SJCRH30 (cell line): ENCODE measurements around the gene MGLL. TPM values are rescaled to one million over a fixed set of nuclear protein-coding genes. Genes with fewer than 3 reads are reported as not detected.
A peak's percentile ranks its signal among the peaks of the same experiment; 100 is the strongest.

Experiments used
- DNase-seq, 2 experiments: peaks; one replicate each; pipeline ENCODE4 v3.0.0-alpha.2; 2015 to 2020
- H3K27ac ChIP-seq: fragments of 250-450 bp; sonication (Bioruptor Pico); 2 replicates; pipeline ENCODE4 v1.5.1; 2020; ENCODE audit warnings: mild to moderate bottlenecking, moderate library complexity
- H3K27me3 ChIP-seq: fragments of 250-450 bp; sonication (Bioruptor Pico); 2 replicates; pipeline ENCODE4 v1.5.1; 2020; ENCODE audit warnings: mild to moderate bottlenecking, moderate library complexity
- H3K36me3 ChIP-seq: fragments of 250-450 bp; sonication (Bioruptor Pico); 2 replicates; pipeline ENCODE4 v1.5.1; 2020; ENCODE audit warnings: mild to moderate bottlenecking, moderate library complexity
- H3K4me1 ChIP-seq: fragments of 250-450 bp; sonication (Bioruptor Pico); 2 replicates; pipeline ENCODE4 v1.5.1; 2020; ENCODE audit warnings: mild to moderate bottlenecking, moderate library complexity
- H3K4me3 ChIP-seq: fragments of 250-450 bp; sonication (Bioruptor Pico); 2 replicates; pipeline ENCODE4 v1.5.1; 2020; ENCODE audit warnings: mild to moderate bottlenecking, moderate library complexity
- H3K9me3 ChIP-seq: fragments of 250-450 bp; sonication (Bioruptor Pico); replicated peaks from 2 replicates; pipeline ENCODE4 v1.5.1; 2020; ENCODE audit warnings: mild to moderate bottlenecking, moderate library complexity
- total RNA-seq: library from RNA; depleted of rRNA; stranded (reverse); fragments of >200 nt; shearing (Covaris generic); gene quantifications from 2 replicates; pipeline ENCODE4 v1.2.3, GENCODE V29; 2014

The MGLL gene
- total RNA-seq, 1 experiment from 2014 or later = 41.7 TPM

GRCh38 chr3:127679534-127680145 lies 142.7 kb downstream of the MGLL start:
- Histone ChIP-seq H3K27me3 (no peaks in the 10 kb centered on the region), H3K36me3 (no peaks in the 10 kb centered on the region), H3K27ac (no peak overlapping the region), H3K4me3 (no peak overlapping the region), H3K4me1 (peaks cover 20% of the 10 kb centered on the region), H3K9me3 (no peaks in the 10 kb centered on the region)
- DNase-seq = no peak

DNA sequence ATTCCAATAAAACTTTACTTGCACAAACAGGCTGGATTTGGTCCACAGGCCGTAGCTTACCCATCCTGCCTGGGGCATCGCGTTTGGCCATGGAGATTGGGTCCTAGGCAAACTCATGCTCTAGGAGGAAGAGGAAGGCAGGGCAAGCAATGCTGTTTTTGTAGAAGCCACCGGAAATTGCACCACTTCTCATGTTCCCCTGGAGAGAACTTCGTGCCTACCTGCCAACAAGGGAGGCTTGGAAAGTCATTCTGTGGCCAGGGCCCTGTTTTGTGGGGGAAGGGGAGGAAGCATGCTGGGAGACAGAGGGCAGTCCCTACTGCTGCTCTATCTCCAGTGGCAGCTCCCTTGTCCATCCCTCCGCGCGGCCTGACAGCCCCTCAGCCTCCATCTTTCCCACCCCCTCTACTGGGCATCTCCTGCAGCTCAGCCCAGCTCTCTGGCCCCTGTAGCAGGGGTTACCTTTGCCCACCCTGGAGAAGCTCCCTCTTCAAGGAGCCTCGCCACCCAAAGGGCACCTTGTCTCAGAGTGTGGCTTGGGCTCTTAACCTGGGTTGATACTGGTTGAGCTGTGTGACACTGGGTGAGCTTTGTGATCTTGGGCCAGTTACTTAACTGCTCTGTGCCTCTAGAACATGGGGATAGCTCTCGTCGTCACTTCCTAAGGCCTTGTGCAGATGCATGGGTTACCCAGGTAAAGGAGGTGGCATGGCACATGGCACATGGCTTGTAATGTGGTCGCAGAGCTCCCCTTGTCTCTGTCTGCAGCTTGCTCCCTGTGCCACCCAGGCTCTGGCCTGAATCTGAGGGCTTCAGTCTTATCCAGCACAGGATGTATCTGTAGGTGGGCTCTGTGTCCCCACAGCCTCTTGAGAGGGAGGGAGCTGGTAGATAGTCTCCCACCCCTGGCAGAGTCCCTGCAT lies 143.4 kb downstream of the MGLL start:
- Histone ChIP-seq H3K4me3 (no peak overlapping the region), H3K36me3 (no peaks in the 10 kb centered on the region), H3K27me3 (no peaks in the 10 kb centered on the region), H3K27ac (no peak overlapping the region), H3K4me1 (peaks cover 17% of the 10 kb centered on the region), H3K9me3 (no peaks in the 10 kb centered on the region)
- DNase-seq = no peak

DNA sequence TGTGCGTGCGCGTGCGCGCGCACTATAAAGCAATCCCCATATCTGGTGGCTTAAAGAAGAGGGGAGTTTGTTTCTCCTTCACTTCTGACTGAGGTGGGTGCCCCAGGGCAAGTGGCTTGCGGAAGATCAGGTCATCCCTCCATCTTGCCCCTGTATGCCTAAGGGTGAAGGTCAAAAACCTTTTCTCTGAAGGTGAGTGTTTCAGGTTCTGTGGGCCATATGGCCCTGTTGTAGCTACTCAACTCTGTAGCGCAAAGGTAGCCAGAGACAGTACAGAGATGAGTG lies 144.1 kb downstream of the MGLL start:
- no peak for DNase-seq
- Histone ChIP-seq H3K4me1 (peaks cover 17% of the 10 kb centered on the region), H3K9me3 (no peaks in the 10 kb centered on the region), H3K27ac (no peak overlapping the region), H3K36me3 (no peaks in the 10 kb centered on the region), H3K4me3 (no peak overlapping the region), H3K27me3 (no peaks in the 10 kb centered on the region)

DNA sequence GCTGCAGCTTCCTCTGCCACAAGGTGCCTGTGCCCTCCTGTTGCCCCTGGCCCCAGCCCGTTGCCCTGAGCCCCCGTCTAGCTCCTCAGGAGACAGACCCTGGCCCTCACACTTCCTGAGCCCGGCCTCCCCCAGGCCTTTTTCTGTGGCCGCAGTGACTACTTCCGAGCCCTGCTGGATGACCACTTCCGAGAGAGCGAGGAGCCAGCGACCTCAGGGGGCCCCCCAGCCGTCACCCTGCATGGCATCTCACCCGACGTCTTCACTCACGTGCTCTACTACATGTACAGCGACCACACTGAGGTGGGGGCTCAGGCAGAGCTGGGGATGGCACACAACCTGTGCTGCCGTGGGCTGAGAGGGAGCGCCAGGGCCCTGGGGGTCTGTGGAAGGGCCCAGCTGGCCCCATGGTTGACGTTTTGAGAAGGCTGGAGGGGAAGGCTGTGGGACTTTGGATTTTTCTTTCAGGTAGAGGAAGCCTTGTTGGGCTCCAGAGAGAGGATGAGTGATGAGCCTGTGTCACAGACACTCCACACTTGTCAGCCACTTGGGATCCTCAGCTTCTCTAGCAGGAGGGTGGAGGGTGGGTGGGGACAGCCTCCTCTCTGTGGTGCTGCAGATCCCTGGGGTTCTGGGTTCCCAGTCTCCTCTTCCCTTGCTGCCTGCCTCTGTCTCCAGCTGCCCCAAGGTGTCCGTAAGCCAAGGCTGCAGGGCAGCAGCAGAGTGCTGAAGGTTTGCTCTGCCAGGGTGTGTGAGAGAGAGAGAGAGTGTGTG lies 144.6 kb downstream of the MGLL start:
- no peak for DNase-seq
- H3K9me3 ChIP-seq = no peaks in the 10 kb centered on the region
- no peak overlapping the region for H3K4me3 ChIP-seq

GRCh38 chr3:127676921-127677351 lies 145.4 kb downstream of the MGLL start:
- no peaks in the 10 kb centered on the region for H3K9me3 ChIP-seq
- peaks cover 10% of the 10 kb centered on the region for H3K4me1 ChIP-seq
- H3K36me3 ChIP-seq = no peaks in the 10 kb centered on the region
- no peak overlapping the region for H3K27ac ChIP-seq
- DNase-seq = no peak
- H3K27me3 ChIP-seq = no peaks in the 10 kb centered on the region
- no peak overlapping the region for H3K4me3 ChIP-seq

More for the DNA sequence above, 144.6 kb downstream of the MGLL start:
- Histone ChIP-seq H3K4me1 (peaks cover 17% of the 10 kb centered on the region), H3K27me3 (no peaks in the 10 kb centered on the region), H3K36me3 (no peaks in the 10 kb centered on the region), H3K27ac (no peak overlapping the region)

GRCh38 chr3:127676456-127676855 lies 145.9 kb downstream of the MGLL start:
- Histone ChIP-seq H3K36me3 (no peaks in the 10 kb centered on the region), H3K4me1 (peaks cover 5% of the 10 kb centered on the region), H3K27me3 (no peaks in the 10 kb centered on the region), H3K9me3 (no peaks in the 10 kb centered on the region), H3K4me3 (no peak overlapping the region), H3K27ac (no peak overlapping the region)
- no peak for DNase-seq

GRCh38 chr3:127675651-127676391 lies 146.5 kb downstream of the MGLL start:
- H3K27me3 ChIP-seq = no peaks in the 10 kb centered on the region
- no peak for DNase-seq
- no peaks in the 10 kb centered on the region for H3K4me1 ChIP-seq
- no peaks in the 10 kb centered on the region for H3K9me3 ChIP-seq
- no peaks in the 10 kb centered on the region for H3K36me3 ChIP-seq
- H3K27ac ChIP-seq = no peak overlapping the region
- no peak overlapping the region for H3K4me3 ChIP-seq

DNA sequence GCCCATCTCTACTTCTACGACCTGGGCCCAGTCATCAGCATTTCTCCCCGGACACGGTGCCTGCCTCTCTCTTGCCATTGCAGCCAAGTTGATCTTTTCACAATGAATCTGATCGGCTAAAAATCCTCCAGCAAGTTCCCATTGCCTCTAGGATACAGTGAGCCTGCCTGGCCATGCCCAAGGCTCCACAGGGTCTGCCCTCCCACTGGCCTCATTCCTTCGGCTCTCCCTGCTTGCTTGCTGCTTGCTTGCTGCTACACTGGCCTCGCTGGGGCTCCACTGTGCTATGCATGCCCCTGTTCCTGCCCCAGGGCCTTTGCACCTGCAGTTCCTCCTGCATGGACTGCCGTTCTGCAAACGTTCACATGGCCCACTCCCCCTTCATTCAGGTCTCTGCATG lies 147.5 kb downstream of the MGLL start:
- Histone ChIP-seq H3K27me3 (no peaks in the 10 kb centered on the region), H3K9me3 (no peaks in the 10 kb centered on the region), H3K4me1 (no peaks in the 10 kb centered on the region), H3K27ac (no peak overlapping the region), H3K36me3 (no peaks in the 10 kb centered on the region), H3K4me3 (no peak overlapping the region)
- DNase-seq = no peak

- Histone ChIP-seq H3K9me3 (no peaks in the 10 kb centered on the region), H3K27me3 (no peaks in the 10 kb centered on the region), H3K4me3 (no peak overlapping the region), H3K4me1 (no peaks in the 10 kb centered on the region), H3K27ac (no peak overlapping the region), H3K36me3 (no peaks in the 10 kb centered on the region)
- no peak for DNase-seq
These were observed 148.1 kb downstream of the MGLL start for GRCh38 chr3:127674101-127674721.

- H3K4me1 ChIP-seq = no peaks in the 10 kb centered on the region
- no peaks in the 10 kb centered on the region for H3K36me3 ChIP-seq
- H3K27ac ChIP-seq = no peak overlapping the region
- H3K9me3 ChIP-seq = no peaks in the 10 kb centered on the region
- no peaks in the 10 kb centered on the region for H3K27me3 ChIP-seq
- H3K4me3 ChIP-seq = peak overlapping the region; percentile 75
- peak; percentile 60 to 67 for DNase-seq
These were observed 148.9 kb downstream of the MGLL start for GRCh38 chr3:127673191-127674100.

DNA sequence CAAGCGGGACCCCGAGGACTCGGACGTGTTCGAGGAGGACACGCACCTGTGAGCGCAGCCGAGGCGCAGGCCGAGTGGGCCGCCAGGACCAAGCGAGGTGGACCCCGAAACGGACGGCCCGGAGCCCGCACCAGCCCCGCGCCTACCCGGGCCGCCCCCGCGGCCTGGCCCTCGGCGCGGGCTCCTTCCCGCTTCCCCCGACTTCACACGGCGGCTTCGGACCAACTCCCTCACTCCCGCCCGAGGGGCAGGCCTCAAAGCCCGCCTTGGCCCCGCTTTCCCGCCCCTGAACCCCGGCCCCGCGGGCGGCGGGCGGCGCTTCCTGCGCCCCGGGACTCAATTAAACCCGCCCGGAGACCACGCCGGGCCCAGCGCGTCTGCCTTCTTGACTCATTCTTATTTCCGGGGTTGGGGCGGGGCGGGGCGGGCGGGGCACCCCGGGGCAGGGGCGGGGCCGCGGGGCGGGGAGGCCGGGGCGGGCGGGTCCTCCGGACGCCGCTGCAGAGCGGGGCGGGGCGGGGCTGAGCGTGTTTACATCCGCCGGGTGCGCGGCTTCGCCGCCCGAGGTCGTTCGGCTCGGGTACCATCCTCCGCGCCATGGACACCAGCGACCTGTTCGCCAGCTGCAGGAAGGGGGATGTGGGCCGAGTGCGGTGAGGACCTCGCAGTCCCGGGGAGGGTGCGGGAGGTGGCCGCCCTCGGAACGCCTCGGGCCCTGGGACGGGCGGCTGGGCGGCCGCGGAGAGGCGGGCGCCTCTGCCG lies 149.7 kb downstream of the MGLL start, which contains the start of gene ABTB1:
Gene ABTB1 (plus strand): TSS at position 524 of the 762 bp plus-strand sequence. CDS start 74 bp downstream, at position 598.
- Histone ChIP-seq H3K9me3 (no peaks in the 10 kb centered on the region), H3K27me3 (no peaks in the 10 kb centered on the region), H3K4me1 (no peaks in the 10 kb centered on the region), H3K27ac (peak within 1 kb of the TSS; percentile 80), H3K4me3 (peak within 1 kb of the TSS; percentile 75), H3K36me3 (no peaks in the 10 kb centered on the region)
- DNase-seq = peak; percentile 85 to 88

GRCh38 chr3:127671523-127672428 lies 150.5 kb downstream of the MGLL start:
- peak in 1 of 2 experiments; percentile 50 for DNase-seq
- Histone ChIP-seq H3K27ac (peak overlapping the region; percentile 80), H3K27me3 (no peaks in the 10 kb centered on the region), H3K36me3 (no peaks in the 10 kb centered on the region), H3K9me3 (no peaks in the 10 kb centered on the region), H3K4me1 (no peaks in the 10 kb centered on the region), H3K4me3 (peak overlapping the region; percentile 75)
